ENCODE results near the gene SREBF1. TPM values are rescaled to one million over a fixed set of nuclear protein-coding genes. Genes with fewer than 3 reads are reported as not detected.

The SREBF1 gene
- total and polyA plus RNA-seq, 4 donors = 68.4 to 134 (median 80.7) TPM

DNA sequence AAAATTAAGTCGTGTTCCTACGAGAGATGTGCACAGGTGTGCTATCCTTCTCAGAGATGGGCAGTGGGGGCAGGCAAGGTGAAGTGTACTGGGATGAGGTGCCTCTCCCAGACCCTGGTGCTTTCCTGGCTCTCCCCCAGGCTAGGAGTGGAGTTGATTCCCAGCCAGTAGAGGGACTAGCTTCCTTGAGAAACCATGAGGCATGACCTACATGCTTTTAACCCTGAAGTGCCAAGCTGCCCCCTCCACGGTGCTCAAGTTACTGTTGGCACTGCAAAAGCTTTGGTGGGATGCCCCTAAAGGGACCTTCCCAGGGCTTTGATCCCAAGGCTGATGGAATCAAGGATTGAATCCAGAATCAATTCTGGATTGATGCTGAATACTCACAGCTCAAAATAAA, 47.0 kb upstream of the SREBF1 start:
- H3K36me3 ChIP-seq (ENCODE audit: control insufficient read depth in 4 of 4, insufficient read depth in 4 of 4, low read length in 4 of 4) = peaks cover 5 to 43% (median 35%) of the 10 kb centered on the region in 4 donors

DNA sequence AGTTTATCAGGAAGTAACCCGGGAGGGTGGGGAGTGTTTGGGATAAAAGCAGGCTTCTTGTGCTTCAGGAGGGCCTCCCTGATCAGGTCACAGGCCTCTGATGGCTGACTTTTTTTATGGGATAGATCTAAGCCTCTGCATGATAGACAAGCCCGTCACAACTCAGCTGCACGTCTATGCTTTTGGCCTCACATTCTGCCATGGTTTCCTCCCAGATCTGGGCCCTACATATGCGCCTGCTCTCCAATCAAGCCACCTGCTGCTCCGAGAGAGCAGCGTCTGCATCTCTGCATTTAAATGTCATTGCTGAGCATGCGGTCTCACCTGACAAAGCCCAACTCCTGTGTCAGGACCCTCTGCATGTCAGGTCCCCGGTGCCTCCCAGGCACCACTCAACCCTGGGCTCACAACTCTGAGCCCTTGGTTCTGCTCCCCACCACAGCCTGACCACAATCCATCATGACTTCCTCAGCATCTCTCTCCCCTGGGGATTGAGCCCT, 45.3 kb upstream of the SREBF1 start:
- Histone ChIP-seq H3K36me3 (ENCODE audit: control insufficient read depth in 4 of 4, insufficient read depth in 4 of 4, low read length in 4 of 4) (peaks cover 7 to 43% (median 39%) of the 10 kb centered on the region in 4 donors), H3K9me3 (ENCODE audit: control insufficient read depth in 4 of 4, insufficient read depth in 3 of 4, low read length in 3 of 4) (no peaks in the 10 kb centered on the region), H3K27me3 (ENCODE audit: control insufficient read depth in 3 of 3, insufficient read depth in 3 of 3, low read length in 2 of 3) (no peaks in the 10 kb centered on the region), H3K27ac (ENCODE audit: low read depth in 1 of 2, low read length in 1 of 2) (no peak overlapping the region), H3K4me3 (no peak overlapping the region), H3K9ac (ENCODE audit: insufficient read depth in 1 of 2, low read length in 2 of 2) (no peak overlapping the region), H3K4me1 (ENCODE audit: control insufficient read depth in 5 of 5, insufficient read depth in 5 of 5, low read length in 5 of 5) (peaks cover 9 to 51% (median 26%) of the 10 kb centered on the region in 5 donors)
- DNase-seq (no peak), ATAC-seq (ENCODE audit: insufficient read depth, low FRiP score) (no peak)
- whole genome bisulfite sequencing, 2 donors = 89% methylated on average over 8 of the region's 8 CpGs
- TF ChIP-seq, protein P1, sequence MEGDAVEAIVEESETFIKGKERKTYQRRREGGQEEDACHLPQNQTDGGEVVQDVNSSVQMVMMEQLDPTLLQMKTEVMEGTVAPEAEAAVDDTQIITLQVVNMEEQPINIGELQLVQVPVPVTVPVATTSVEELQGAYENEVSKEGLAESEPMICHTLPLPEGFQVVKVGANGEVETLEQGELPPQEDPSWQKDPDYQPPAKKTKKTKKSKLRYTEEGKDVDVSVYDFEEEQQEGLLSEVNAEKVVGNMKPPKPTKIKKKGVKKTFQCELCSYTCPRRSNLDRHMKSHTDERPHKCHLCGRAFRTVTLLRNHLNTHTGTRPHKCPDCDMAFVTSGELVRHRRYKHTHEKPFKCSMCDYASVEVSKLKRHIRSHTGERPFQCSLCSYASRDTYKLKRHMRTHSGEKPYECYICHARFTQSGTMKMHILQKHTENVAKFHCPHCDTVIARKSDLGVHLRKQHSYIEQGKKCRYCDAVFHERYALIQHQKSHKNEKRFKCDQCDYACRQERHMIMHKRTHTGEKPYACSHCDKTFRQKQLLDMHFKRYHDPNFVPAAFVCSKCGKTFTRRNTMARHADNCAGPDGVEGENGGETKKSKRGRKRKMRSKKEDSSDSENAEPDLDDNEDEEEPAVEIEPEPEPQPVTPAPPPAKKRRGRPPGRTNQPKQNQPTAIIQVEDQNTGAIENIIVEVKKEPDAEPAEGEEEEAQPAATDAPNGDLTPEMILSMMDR (IDR thresholded peaks at IDR 0.05; ENCODE audit: control extremely low read depth, extremely low read depth) = no peak

More for the DNA sequence above, 47.0 kb upstream of the SREBF1 start:
- H3K27ac ChIP-seq (ENCODE audit: low read depth in 1 of 2, low read length in 1 of 2) = no peak overlapping the region
- H3K27me3 ChIP-seq (ENCODE audit: control insufficient read depth in 3 of 3, insufficient read depth in 3 of 3, low read length in 2 of 3) = no peaks in the 10 kb centered on the region
- ATAC-seq (ENCODE audit: insufficient read depth, low FRiP score) (no peak), DNase-seq (no peak)
- 95 to 96% methylated on average over 3 of the region's 3 CpGs for WGBS, 2 donors
- no peak overlapping the region for H3K4me3 ChIP-seq
- TF ChIP-seq, protein P1 (IDR thresholded peaks at IDR 0.05; ENCODE audit: control extremely low read depth, extremely low read depth) = no peak
- no peaks in the 10 kb centered on the region for H3K9me3 ChIP-seq (ENCODE audit: control insufficient read depth in 4 of 4, insufficient read depth in 3 of 4, low read length in 3 of 4)
- H3K9ac ChIP-seq (ENCODE audit: insufficient read depth in 1 of 2, low read length in 2 of 2) = peak overlapping the region in 1 of 2 donors; percentile 21
- peaks cover 0 to 45% (median 20%) of the 10 kb centered on the region in 5 donors for H3K4me1 ChIP-seq (ENCODE audit: control insufficient read depth in 5 of 5, insufficient read depth in 5 of 5, low read length in 5 of 5)

DNA sequence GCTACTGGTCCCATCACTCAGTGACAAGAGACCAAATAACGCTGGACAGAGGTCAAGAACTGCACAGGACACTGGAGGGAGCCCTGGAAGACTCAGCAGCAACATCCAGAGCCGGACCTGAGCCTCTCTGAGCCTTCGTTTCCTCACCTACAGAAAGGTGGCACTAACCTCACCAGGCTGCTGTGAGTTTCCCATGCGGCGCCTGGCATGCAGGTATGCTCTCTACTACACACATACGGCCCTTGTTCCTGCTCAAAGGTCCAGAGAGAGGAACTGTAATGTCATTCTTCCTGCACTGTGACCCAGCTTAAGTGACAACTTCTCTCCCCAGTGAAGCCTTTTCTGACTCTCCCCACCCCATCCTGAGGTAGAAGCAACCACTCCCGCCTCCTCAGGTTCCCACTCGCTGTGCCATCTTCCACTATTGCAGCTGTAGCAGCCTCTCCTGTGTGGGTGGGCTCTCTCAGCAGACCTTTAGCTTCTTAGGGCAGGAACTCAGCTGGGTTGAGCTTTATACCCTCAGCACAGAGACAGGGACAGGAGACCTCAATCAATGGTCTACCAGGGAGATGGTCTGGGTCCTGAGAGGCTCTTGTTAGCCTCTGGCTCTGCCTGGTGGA, 43.9 kb upstream of the SREBF1 start:
- Histone ChIP-seq H3K9ac (ENCODE audit: insufficient read depth in 1 of 2, low read length in 2 of 2) (no peak overlapping the region), H3K4me3 (no peak overlapping the region), H3K9me3 (ENCODE audit: control insufficient read depth in 4 of 4, insufficient read depth in 3 of 4, low read length in 3 of 4) (no peaks in the 10 kb centered on the region), H3K27ac (ENCODE audit: low read depth in 1 of 2, low read length in 1 of 2) (no peak overlapping the region), H3K27me3 (ENCODE audit: control insufficient read depth in 3 of 3, insufficient read depth in 3 of 3, low read length in 2 of 3) (no peaks in the 10 kb centered on the region), H3K36me3 (ENCODE audit: control insufficient read depth in 4 of 4, insufficient read depth in 4 of 4, low read length in 4 of 4) (peaks cover 7 to 43% (median 38%) of the 10 kb centered on the region in 4 donors), H3K4me1 (ENCODE audit: control insufficient read depth in 5 of 5, insufficient read depth in 5 of 5, low read length in 5 of 5) (peaks cover 23 to 57% (median 35%) of the 10 kb centered on the region in 5 donors)
- 90 to 96% methylated on average over 8 of the region's 8 CpGs for WGBS, 2 donors
- TF ChIP-seq, protein P1 (IDR thresholded peaks at IDR 0.05; ENCODE audit: control extremely low read depth, extremely low read depth) = no peak
- no peak for ATAC-seq (ENCODE audit: insufficient read depth, low FRiP score)
- no peak for DNase-seq

Data from lung (tissue), 12 donors.